A549 (cell line): ENCODE data around the gene SBF1.

Experiments
- CTCF ChIP-seq: fragments of >200 bp; sonication (Bioruptor Twin); formaldehyde crosslinking; IDR thresholded peaks from 3 replicates; pipeline ENCODE4 v1.5.1; 2016
- JUNB ChIP-seq: fragments of >200 bp; sonication (Bioruptor Twin); formaldehyde crosslinking; IDR thresholded peaks from 2 replicates; pipeline ENCODE4 v1.6.1; 2016
- NFE2L2 ChIP-seq: fragments of 150-350 bp; conservative IDR thresholded peaks from 2 replicates; pipeline ENCODE4 v1.6.1; 2014; ENCODE audit warnings: low read length
- POLR2AphosphoS2 ChIP-seq: conservative IDR thresholded peaks from 2 replicates; pipeline ENCODE4 v1.6.1; 2012; ENCODE audit warnings: low read length, improper control_type of control experiment, inconsistent platforms
- RCOR1 ChIP-seq: fragments of 150-350 bp; IDR thresholded peaks from 2 replicates; pipeline ENCODE4 v1.6.1; 2014; ENCODE audit warnings: antibody characterized with exemption, low read length, low read depth
- REST ChIP-seq: fragments of 200-600 bp; sonication (generic); IDR thresholded peaks from 2 replicates; pipeline ENCODE4 v1.6.1; 2016; ENCODE audit warnings: antibody characterized with exemption, mild to moderate bottlenecking, moderate library complexity
- USF2 ChIP-seq: fragments of 450-650 bp; IDR thresholded peaks from 2 replicates; pipeline ENCODE4 v1.6.1; 2014; ENCODE audit warnings: antibody characterized with exemption

DNA sequence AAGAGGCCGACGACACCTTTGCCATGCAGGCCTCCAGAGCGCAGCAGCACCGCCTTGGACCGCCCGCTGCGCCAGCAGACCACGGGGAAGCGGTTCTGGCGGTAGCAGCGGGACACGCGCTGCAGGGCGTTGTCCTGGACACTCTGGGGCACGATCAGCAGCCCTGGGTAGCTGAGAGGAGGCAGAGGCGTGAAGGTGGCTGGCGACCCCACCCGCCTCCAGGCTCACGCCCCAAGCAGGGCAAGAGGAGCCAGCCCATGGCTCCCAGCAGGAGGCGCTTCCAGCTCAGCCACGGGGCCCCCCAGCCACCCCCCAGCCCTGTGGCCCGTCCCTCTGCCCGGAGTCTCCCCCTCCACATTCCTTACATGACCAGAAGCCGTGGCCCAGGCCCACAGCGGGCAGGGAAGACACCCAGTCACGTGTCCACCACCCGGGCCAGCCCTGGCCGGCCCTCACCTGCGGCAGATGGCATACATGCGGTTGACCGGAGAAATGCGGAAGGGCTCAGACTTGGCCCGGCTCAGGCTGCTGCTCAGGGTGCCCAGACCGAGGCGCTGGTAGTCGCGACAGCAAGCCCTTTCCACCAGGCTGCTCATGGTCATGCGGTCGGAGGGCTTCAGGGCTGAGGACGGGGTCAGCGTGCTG lies 15.2 kb downstream of the SBF1 start:
- TF ChIP-seq CTCF (no peak), USF2 (no peak), JUNB (no peak), POLR2AphosphoS2 (no peak), NFE2L2 (no peak), RCOR1 (no peak), REST (no peak)
